ENCODE results near the gene PLXDC2. TPM values are rescaled to one million over a fixed set of nuclear protein-coding genes. Genes with fewer than 3 reads are reported as not detected.

The PLXDC2 gene
- total RNA-seq, 1 donor from 2014 or later, result 25.3 TPM

- peak; percentile 88 for DNase-seq (ENCODE audit: low spot score)
These were observed 361 bp upstream of the PLXDC2 start for GRCh38 chr10:19815731-19816410.

- DNase-seq (ENCODE audit: low spot score), result peak; percentile 59
These were observed 1.1 kb downstream of the PLXDC2 start for GRCh38 chr10:19817231-19817933.

GRCh38 chr10:19818876-19819275 is 2.6 kb downstream of the PLXDC2 start:
- no peak for DNase-seq (ENCODE audit: low spot score)

- peak; percentile 75 for DNase-seq (ENCODE audit: low spot score)
These were observed 3.3 kb downstream of the PLXDC2 start for GRCh38 chr10:19819419-19820033.

- no peak for DNase-seq (ENCODE audit: low spot score)
These were observed 8.4 kb downstream of the PLXDC2 start for GRCh38 chr10:19824381-19825342.

GRCh38 chr10:19825700-19826099 is 9.5 kb downstream of the PLXDC2 start:
- DNase-seq (ENCODE audit: low spot score), result no peak

- DNase-seq (ENCODE audit: low spot score), result no peak
These were observed 10.5 kb downstream of the PLXDC2 start for GRCh38 chr10:19826712-19827111.

- no peak for DNase-seq (ENCODE audit: low spot score)
These were observed 12.2 kb downstream of the PLXDC2 start for GRCh38 chr10:19828278-19829049.

- no peak for DNase-seq (ENCODE audit: low spot score)
These were observed 16.5 kb downstream of the PLXDC2 start for GRCh38 chr10:19832699-19833098.

GRCh38 chr10:19833170-19833824 is 17.1 kb downstream of the PLXDC2 start:
- peak; percentile 61 for DNase-seq (ENCODE audit: low spot score)

- DNase-seq (ENCODE audit: low spot score), result no peak
These were observed 19.7 kb downstream of the PLXDC2 start for GRCh38 chr10:19835952-19836351.

GRCh38 chr10:19839090-19839489 is 22.9 kb downstream of the PLXDC2 start:
- no peak for DNase-seq (ENCODE audit: low spot score)

GRCh38 chr10:19839552-19839951 is 23.3 kb downstream of the PLXDC2 start:
- DNase-seq (ENCODE audit: low spot score), result no peak

GRCh38 chr10:19840776-19841175 is 24.5 kb downstream of the PLXDC2 start:
- no peak for DNase-seq (ENCODE audit: low spot score)

- DNase-seq (ENCODE audit: low spot score), result no peak
These were observed 27.3 kb downstream of the PLXDC2 start for GRCh38 chr10:19843487-19843886.

- DNase-seq (ENCODE audit: low spot score), result no peak
These were observed 29.5 kb downstream of the PLXDC2 start for GRCh38 chr10:19845503-19846368.

GRCh38 chr10:19847321-19847720 is 31.1 kb downstream of the PLXDC2 start:
- peak; percentile 46 for DNase-seq (ENCODE audit: low spot score)

- DNase-seq (ENCODE audit: low spot score), result no peak
These were observed 32.2 kb downstream of the PLXDC2 start for GRCh38 chr10:19848226-19848985.

GRCh38 chr10:19853831-19854230 is 37.6 kb downstream of the PLXDC2 start:
- no peak for DNase-seq (ENCODE audit: low spot score)

Data from umbilical cord (tissue), 2 donors.